ENCODE results near the gene ZSWIM5.

Gene ZSWIM5

GRCh38 chr1:45023663-45024062 is 182.7 kb downstream of the ZSWIM5 start:
- no peak for DNase-seq (ENCODE audit: low spot score)

- DNase-seq (ENCODE audit: low spot score), result peak; percentile 58
Observed at GRCh38 chr1:45018599-45019230, 187.7 kb downstream of the ZSWIM5 start.

DNA sequence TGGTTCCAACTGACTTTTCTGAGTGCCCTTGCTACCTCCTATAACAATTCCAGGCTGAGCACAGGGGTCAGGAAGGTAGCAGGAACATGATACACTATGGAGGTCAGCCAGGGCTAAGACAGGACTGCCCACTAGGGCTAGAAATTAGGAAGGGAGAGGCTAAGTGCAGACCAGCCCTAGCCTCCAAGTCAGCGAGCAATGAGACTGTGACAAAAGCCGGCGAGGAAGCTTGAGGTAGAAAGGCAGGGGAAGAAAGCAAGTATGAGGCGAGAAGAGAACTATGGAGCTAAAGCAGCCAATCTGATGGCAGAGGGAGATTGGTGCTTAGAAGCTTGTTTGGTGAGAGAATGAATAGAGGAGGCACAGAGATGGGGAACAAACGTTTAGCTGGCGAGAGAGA is 189.6 kb downstream of the ZSWIM5 start:
- no peak for DNase-seq (ENCODE audit: low spot score)

- DNase-seq (ENCODE audit: low spot score), result no peak
Observed at GRCh38 chr1:45016090-45016697, 190.2 kb downstream of the ZSWIM5 start.

- DNase-seq (ENCODE audit: low spot score), result no peak
Observed at GRCh38 chr1:45015683-45016082, 190.7 kb downstream of the ZSWIM5 start.

GRCh38 chr1:45014321-45015028 is 191.9 kb downstream of the ZSWIM5 start:
- DNase-seq (ENCODE audit: low spot score), result peak; percentile 78

GRCh38 chr1:45013551-45014209 is 192.7 kb downstream of the ZSWIM5 start:
- no peak for DNase-seq (ENCODE audit: low spot score)

GRCh38 chr1:45012639-45013278 is 193.6 kb downstream of the ZSWIM5 start:
- DNase-seq (ENCODE audit: low spot score), result peak; percentile 40

DNA sequence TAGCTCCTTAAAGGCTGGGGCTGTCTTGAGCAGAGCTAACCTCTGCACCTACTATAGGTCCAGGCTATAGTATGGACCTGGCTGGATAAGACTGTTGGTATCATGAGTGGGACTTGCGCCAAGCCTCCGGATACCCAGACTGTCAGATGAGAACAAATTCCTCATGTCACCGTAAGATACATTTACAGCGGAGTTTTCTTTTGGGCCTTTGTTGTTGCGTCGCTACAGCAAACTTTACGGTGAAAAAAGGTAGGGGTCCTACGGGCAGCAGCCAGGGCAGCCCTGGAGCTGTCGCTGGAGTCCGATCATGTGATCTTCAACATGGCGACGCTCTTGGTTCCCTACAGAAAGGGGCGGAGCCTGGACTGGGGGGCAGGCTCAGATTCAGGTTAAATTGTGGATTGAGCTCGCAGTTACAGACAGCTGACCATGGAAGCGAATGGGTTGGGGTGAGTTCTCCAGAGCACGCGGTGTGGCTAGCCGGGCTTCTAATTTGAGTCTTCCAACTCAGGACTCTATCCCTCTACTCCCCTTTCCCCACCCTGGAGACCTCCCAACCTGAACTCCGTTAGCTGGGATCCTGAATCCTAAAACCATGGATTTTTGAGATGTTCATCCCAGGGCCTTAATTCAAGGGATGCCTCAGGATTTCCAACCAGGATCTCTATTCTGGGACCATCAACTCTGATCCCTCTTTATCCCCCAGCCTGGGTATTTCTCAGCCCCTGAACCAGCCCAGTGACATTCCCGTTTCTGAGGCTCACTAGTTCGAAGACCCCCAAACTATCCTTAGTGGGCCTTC is 194.4 kb downstream of the ZSWIM5 start, which contains the start of gene UROD:
UROD (plus strand) TSS at position 418 of the 802 bp plus-strand sequence; CDS start at position 430, 12 bp downstream.
- peak; percentile 95 for DNase-seq (ENCODE audit: low spot score)

GRCh38 chr1:45010855-45011811 is 195.3 kb downstream of the ZSWIM5 start, which contains the start of gene HECTD3:
Gene HECTD3, minus strand, starts transcription at chr1:45011324. Its CDS starts 67 bp downstream, at chr1:45011257.
- peak; percentile 83 for DNase-seq (ENCODE audit: low spot score)

- peak; percentile 62 for DNase-seq (ENCODE audit: low spot score)
Observed at GRCh38 chr1:45009956-45010854, 196.2 kb downstream of the ZSWIM5 start.

- DNase-seq (ENCODE audit: low spot score), result no peak
Observed at GRCh38 chr1:45009296-45009865, 197.0 kb downstream of the ZSWIM5 start.

DNA sequence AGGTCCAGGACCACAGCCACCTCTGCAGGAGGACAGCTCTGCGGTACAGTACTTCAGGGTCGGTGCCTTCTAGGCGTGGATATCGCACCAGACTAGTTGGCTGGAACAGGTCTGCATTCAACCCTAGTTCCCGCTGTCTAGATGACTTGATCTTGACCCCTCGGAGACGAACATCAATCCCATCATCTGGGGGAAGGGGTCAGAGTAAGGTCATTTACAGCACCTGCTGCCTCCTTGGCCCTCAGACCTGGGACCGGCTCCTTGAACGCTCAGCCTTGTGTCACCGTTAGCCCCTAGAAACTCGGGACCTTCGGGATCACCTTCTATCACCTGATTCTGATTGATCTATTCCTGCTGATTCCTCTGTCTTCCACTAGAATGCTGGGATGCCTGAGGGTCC is 197.9 kb downstream of the ZSWIM5 start:
- DNase-seq (ENCODE audit: low spot score), result no peak

DNA sequence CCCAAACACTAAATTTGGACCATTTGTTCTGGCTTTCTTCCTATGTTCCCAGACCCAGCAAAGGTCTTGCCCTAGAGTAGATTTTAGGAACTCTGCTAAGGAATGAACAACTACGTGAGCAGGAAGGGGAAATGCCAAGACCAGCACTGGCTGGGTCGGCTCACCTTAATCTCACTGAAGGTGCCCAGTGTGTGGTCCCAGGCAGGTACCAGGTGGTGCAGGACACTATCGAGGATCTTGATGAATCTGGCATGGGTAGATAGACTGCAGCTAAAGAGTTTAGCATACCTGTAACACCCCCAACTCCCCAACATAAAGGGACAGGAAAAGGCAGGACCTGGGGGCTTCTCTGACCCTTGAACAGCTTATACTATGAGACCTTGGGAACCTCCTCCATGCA is 198.3 kb downstream of the ZSWIM5 start:
- DNase-seq (ENCODE audit: low spot score), result no peak

DNA sequence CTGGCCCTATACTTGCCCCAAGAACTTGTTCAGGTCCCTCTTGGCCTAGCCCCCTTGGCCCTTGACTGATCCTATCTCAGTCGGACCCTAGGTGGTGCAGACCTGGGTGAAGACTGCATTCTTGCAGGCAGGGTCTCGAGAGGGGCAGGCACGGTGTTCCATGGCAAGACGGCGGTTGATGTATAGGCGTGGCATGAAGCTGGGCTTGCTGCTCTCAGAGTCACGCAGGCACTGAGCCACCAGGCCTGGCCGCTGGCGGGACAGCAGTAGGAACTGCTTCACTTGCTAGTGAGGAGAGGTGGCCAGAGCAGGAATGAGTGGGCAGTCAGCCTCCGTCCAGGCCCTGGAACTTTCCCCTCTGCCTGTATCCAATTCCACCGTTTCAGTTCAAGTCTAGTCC is 199.1 kb downstream of the ZSWIM5 start:
- DNase-seq (ENCODE audit: low spot score), result no peak

- no peak for DNase-seq (ENCODE audit: low spot score)
Observed at GRCh38 chr1:45005761-45006160, 200.6 kb downstream of the ZSWIM5 start.

DNA sequence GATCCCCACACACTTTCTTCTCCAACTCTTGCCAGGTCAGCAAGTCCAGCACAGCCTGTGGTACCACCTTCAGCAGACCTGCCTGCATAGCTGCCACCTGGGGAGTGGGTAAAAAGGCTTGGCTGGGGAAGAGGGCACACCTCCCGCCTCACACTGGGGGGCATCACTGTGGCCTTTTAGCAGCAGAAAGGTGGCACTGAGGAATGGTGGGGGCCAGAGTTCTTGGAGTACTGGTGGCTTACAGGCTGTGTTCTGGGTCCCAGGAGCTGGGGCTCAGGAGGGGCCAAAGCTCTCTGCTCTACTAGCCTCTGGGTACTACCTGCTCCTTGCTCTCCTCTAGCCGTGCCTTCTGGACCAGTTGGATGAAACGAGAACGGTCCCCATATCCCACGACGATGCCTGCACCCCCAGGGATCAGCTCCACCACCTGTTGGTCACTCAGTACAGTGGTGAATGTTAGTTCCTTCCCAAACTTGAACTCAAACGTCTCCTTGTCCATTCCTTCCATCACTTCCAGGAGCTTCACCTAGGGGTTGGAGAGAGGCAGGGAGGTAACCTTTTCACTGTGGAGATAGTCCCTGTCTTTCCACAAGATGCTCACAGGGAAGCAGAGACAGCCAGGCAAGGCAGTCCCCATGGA is 202.0 kb downstream of the ZSWIM5 start:
- DNase-seq (ENCODE audit: low spot score), result no peak

DNA sequence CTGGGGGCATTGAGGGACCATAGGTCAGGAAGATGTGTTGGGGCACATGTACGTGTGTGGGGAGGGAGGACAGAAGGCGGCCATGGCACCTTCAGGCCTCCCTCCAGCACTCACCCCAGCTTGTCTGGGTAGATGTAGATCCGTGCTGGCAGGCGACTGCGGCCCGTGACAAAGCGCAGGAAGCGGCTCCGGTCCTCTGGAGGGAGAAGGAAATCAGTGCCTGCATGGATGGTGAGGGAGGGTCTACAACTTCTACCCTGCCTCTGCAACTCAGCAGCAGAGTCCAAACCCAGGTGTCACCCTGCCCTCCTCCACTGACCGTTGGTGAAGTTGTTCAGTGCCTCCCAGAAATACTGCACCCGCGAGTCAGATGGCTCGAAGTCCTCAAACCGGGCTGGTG is 202.7 kb downstream of the ZSWIM5 start:
- no peak for DNase-seq (ENCODE audit: low spot score)
